WI38 (cell line): ENCODE data around the gene C22orf39.

Experiments
- H3K4me3 ChIP-seq: 2 replicates; pipeline ENCODE4 v1.5.1; 2011; ENCODE audit warnings: low read depth, mild to moderate bottlenecking, control low read depth, low read length
- TF ChIP-seq, protein P1 (sequence below): IDR thresholded peaks from 2 replicates; pipeline ENCODE4 v1.5.1; 2012; ENCODE audit warnings: low read depth, mild to moderate bottlenecking, control low read depth, low read length

C22orf39 gene, protein sequence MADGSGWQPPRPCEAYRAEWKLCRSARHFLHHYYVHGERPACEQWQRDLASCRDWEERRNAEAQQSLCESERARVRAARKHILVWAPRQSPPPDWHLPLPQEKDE

DNA sequence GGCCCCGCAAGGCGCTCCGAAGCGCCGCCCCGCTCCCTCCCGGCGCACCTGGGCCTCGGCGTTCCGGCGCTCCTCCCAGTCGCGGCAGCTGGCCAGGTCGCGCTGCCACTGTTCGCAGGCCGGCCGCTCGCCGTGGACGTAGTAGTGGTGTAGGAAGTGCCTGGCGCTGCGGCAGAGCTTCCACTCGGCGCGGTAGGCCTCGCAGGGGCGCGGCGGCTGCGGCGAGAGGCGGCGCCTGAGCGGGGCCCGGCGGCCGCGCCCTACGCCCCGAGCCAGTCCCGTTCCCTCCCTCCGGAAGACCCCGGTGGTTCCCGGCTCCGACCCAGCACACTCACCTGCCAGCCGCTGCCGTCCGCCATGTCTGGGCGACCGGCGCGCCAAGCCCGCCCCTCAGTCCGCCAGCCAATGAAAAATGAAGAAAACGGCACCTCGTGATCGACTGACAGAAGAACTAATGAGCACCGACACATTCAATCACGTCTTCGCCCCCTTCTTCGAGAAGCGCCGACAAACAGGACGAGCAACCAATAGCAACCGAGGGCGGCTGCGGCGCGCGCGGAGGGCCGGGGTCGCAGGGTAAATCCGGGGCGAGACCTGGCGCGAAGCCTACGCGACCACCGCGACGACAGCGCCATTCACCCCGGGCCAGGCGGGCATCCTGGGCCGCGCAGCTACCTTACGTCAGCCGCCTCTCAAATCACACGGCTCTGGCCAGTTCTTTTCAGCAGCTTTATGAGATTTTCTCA, at the start of gene C22orf39:
Gene C22orf39, minus strand, starts transcription at position 382 of the 746 bp plus-strand sequence. Its CDS starts 23 bp downstream, at position 359.
- peak within 1 kb of the TSS; percentile 78 for H3K4me3 ChIP-seq
- TF ChIP-seq, protein P1, sequence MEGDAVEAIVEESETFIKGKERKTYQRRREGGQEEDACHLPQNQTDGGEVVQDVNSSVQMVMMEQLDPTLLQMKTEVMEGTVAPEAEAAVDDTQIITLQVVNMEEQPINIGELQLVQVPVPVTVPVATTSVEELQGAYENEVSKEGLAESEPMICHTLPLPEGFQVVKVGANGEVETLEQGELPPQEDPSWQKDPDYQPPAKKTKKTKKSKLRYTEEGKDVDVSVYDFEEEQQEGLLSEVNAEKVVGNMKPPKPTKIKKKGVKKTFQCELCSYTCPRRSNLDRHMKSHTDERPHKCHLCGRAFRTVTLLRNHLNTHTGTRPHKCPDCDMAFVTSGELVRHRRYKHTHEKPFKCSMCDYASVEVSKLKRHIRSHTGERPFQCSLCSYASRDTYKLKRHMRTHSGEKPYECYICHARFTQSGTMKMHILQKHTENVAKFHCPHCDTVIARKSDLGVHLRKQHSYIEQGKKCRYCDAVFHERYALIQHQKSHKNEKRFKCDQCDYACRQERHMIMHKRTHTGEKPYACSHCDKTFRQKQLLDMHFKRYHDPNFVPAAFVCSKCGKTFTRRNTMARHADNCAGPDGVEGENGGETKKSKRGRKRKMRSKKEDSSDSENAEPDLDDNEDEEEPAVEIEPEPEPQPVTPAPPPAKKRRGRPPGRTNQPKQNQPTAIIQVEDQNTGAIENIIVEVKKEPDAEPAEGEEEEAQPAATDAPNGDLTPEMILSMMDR: no peak

DNA sequence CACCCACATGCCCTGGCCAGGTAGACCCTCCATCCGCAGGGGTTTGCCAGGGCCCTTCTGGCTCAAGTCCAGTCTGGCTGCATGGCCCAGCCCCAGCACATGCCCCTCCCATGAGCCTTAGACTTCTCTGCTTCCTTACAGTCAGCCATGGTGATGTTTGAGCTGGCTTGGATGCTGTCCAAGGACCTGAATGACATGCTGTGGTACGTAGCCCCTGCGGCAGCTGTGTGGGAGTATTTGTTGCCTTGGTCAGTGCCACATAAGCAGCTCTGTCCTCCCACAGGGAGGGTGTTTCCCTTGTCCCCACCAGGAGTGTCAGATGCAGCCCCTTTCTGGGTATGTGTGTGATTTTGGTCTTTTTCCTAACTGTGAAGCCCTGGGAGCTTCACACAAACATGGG, 49.7 kb upstream of the C22orf39 start:
- H3K4me3 ChIP-seq: no peak overlapping the region
- TF ChIP-seq, protein P1: no peak

DNA sequence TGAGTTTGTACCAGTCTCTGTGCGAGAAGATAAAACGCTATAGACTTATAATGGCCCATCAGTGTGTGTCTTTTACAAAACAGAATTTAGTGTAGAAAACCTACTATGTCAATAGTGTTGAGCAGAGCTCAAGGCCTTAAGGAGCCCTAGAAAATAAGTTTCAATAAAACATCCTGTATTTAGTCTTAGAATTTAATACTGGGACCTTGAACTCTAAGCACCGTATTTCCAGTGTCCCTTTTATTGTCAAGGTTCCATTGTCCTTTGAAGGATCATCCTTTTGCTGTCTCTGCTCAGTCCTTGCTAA, 48.8 kb upstream of the C22orf39 start:
- H3K4me3 ChIP-seq: no peak overlapping the region
- TF ChIP-seq, protein P1: no peak

DNA sequence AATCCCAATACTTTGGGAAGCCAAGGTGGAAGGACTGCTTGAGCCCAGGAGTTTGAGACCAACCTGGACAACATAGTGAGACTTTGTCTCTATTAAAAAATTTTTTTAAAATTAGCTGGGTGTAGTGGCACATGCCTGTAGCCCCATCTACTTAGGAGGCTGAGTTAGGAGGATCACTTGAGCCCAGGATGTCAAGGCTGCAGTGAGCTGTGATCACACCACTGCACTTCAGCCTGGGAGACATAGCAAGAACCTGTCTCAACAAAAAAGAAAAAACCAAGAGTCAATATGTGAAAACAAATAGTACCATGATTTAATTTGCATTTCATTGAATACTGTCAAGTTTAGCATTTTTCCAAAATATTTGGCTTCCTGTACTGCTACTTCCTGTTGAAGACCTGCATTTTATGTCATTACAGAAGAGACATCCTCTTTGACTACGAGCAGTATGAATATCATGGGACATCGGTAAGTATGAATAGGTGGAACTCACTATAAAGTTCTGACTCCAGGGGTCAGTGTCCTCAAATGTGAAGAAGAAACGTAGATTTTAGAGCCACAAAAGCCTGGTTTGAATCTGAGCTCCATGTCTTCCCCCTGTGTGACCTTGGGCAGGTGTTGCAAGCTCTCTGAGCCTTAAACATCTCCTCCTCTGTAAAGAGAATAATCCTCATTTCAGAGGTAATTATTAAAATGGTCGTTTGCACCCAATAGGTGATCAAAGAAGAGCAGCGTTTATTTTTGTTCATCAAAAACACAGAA, 48.2 kb upstream of the C22orf39 start:
- no peak overlapping the region for H3K4me3 ChIP-seq
- TF ChIP-seq, protein P1: no peak

DNA sequence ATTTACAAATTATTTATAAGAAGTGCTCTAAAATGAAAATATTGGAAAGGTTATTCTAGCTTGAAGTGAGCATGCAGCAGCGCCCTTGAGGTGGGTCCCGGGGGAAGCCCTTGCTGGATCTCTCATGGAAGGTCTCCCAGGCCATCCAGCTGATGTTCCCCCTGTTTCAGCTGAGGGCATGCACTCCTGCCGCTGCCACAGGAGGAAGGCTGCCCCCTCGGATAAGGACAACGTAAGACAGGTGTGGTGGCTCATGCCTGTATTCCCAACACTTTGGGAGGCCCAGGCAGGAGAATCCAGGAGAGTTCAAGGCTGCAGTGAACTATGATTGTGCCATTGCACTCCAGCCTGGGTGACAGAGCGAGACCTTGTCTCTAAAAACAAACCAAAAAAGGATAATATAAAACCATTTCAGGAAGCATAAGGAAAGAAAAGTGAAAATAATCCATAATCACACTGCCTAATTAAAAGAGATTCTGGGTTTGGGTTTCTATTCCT, 47.2 kb upstream of the C22orf39 start:
- TF ChIP-seq, protein P1: no peak
- no peak overlapping the region for H3K4me3 ChIP-seq

DNA sequence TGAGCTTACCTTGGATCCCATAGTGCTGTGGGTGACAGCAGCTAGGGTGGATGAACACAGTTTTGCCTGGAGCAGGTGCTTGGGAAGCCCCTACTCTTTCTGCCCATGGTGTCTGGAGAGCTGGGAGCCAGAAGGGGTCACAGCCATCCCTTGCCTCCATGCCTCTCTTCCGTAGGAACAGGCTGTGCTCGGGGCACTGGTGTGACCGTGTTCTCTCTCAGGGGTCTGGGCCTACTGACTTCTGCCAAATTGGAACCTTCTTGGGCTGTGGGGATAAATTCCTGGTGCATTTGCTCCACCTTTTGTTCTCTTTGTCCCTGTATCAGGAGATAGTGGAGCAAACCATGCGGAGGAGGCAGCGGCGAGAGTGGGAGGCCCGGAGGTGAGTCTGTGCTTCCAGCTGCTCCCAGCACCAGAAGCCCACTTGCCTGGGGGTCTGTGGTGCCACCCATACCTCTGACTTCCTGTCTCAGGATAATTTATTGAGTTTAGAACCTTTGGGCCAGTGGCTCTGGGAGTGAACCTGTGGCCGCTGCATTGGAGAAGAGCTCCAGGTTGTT, 46.6 kb upstream of the C22orf39 start:
- TF ChIP-seq, protein P1: no peak
- no peak overlapping the region for H3K4me3 ChIP-seq
